SW480 (cell line): ENCODE results near the gene PFN3.
"Not testable (repeated sequence)": the region's sequence is repeated elsewhere in the genome, so short reads cannot be mapped to it uniquely, and the experiment has no call there.

Experiments used
- DNase-seq: peaks from one replicate; pipeline ENCODE4 v3.0.0-alpha.2; 2016; ENCODE audit warnings: low spot score

The PFN3 gene

GRCh38 chr5:177372034-177372896 lies 28.2 kb downstream of the PFN3 start:
- DNase-seq: no peak

- no peak for DNase-seq
These were observed 29.1 kb downstream of the PFN3 start for GRCh38 chr5:177371120-177372033.

GRCh38 chr5:177370488-177371119 lies 29.9 kb downstream of the PFN3 start:
- DNase-seq: no peak

GRCh38 chr5:177369645-177370440 lies 30.6 kb downstream of the PFN3 start:
- no peak for DNase-seq

GRCh38 chr5:177368869-177369644 lies 31.4 kb downstream of the PFN3 start:
- DNase-seq: no peak

GRCh38 chr5:177367981-177368868 lies 32.2 kb downstream of the PFN3 start:
- no peak for DNase-seq

- DNase-seq: no peak
These were observed 33.1 kb downstream of the PFN3 start for GRCh38 chr5:177367323-177367848.

GRCh38 chr5:177366528-177367322 lies 33.7 kb downstream of the PFN3 start:
- DNase-seq: no peak

- DNase-seq: no peak
These were observed 34.5 kb downstream of the PFN3 start for GRCh38 chr5:177365845-177366527.

- no peak for DNase-seq
These were observed 36.1 kb downstream of the PFN3 start for GRCh38 chr5:177364159-177364962.

- no peak for DNase-seq
These were observed 36.9 kb downstream of the PFN3 start for GRCh38 chr5:177363565-177363964.

GRCh38 chr5:177362610-177363507 lies 37.6 kb downstream of the PFN3 start:
- peak; percentile 66 for DNase-seq

GRCh38 chr5:177362292-177362609 lies 38.2 kb downstream of the PFN3 start:
- no peak for DNase-seq

GRCh38 chr5:177361418-177362291 lies 38.8 kb downstream of the PFN3 start:
- no peak for DNase-seq

GRCh38 chr5:177360740-177361139 lies 39.7 kb downstream of the PFN3 start:
- not testable (repeated sequence) for DNase-seq
